ENCODE measurements around the gene NSD1.
A peak's percentile ranks its signal among the peaks of the same experiment; 100 is the strongest.

NSD1 gene, protein sequence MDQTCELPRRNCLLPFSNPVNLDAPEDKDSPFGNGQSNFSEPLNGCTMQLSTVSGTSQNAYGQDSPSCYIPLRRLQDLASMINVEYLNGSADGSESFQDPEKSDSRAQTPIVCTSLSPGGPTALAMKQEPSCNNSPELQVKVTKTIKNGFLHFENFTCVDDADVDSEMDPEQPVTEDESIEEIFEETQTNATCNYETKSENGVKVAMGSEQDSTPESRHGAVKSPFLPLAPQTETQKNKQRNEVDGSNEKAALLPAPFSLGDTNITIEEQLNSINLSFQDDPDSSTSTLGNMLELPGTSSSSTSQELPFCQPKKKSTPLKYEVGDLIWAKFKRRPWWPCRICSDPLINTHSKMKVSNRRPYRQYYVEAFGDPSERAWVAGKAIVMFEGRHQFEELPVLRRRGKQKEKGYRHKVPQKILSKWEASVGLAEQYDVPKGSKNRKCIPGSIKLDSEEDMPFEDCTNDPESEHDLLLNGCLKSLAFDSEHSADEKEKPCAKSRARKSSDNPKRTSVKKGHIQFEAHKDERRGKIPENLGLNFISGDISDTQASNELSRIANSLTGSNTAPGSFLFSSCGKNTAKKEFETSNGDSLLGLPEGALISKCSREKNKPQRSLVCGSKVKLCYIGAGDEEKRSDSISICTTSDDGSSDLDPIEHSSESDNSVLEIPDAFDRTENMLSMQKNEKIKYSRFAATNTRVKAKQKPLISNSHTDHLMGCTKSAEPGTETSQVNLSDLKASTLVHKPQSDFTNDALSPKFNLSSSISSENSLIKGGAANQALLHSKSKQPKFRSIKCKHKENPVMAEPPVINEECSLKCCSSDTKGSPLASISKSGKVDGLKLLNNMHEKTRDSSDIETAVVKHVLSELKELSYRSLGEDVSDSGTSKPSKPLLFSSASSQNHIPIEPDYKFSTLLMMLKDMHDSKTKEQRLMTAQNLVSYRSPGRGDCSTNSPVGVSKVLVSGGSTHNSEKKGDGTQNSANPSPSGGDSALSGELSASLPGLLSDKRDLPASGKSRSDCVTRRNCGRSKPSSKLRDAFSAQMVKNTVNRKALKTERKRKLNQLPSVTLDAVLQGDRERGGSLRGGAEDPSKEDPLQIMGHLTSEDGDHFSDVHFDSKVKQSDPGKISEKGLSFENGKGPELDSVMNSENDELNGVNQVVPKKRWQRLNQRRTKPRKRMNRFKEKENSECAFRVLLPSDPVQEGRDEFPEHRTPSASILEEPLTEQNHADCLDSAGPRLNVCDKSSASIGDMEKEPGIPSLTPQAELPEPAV (N-terminal part only)

GRCh38 chr5:177133096-177133852, at the start of gene NSD1:
Gene NSD1, plus strand, starts transcription at chr5:177133773. Its CDS starts 1,331 bp downstream, at chr5:177135104.
- DNase-seq = peak; percentile 71

DNA sequence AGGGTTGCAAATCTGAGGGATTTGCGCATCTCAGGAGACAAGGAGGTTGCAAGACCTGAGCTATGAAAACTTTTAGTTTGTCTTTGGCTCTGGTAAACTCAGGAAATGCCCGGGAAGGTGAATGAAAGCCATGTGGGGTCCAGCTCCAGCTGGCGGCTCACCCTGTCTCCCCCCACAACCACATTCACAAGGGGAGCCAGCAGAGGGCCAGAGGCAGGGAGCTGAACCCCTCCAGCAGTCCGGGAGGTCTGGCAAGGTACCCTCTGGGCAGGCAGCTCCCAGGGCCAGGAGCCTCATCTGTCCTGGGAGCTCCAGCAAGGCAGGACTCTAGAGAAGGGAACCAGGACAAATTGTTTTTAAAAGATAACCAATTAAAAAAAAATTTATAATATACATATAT, 49.4 kb upstream of the NSD1 start:
- DNase-seq = no peak

DNA sequence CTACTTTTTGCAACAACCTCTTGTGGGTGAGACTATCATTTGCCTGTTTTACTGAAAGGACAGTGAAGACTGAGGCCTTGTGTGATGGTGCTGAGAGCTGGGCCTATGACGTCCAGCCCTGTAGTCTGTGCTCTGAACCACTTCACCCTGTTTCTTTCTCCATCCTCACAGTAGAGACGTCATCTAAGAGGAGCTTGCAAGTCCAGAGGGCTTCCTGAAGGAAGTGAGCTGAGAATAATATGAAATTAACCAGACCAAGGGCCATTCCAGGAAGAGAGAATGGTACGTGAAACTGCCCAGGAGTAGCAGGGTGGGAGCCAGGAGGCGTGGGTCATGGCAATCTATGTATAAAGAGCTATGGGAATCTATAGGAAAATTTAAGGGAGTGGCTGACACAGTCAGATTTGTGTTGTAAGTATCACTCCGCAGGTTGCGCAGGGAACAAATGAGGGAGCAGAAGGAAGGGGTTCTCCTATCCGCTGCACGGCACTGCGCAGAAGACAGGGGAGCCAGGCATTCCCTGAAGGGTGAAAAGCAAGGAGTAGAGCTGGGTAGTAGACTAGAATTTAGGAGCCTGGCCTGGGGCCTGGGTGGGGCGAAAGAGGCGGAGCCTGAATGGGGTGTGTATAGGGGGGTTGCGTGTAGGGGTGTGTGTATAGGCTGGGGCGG, 47.5 kb upstream of the NSD1 start:
- DNase-seq = no peak

DNA sequence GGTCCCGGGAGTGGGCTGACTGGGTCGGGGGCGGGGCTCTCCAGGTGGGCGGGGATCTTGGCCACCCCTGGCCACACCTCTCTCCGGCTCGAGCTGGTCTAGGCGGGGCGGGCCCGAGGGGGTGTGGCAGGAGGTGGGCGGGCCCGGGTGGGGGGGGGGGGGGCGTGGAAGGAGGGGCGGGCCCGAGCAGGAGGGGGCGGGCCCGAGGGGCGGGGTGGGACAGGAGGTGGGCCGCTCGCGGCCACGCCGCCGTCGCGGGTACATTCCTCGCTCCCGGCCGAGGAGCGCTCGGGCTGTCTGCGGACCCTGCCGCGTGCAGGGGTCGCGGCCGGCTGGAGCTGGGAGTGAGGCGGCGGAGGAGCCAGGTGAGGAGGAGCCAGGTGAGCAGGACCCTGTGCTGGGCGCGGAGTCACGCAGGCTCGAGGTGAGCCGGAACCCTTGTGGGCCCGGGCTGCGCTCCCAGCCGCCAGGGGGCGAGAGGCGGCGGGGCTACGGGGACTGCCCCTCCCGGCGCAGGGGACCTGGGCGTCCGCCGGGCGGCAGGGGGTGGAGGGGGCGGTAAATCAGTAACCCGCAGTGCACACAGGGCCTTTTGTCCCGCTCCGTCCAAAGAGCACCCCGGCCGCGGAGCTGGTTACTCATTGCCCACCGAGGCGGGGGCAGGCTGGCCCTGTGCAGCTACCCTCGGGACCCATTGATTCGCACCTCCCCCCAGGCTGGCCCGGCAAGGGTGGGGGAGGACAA, 46.7 kb upstream of the NSD1 start, which contains the start of gene FGFR4:
Gene FGFR4 (plus strand): TSS at position 262 of the 744 bp plus-strand sequence. CDS start 2,688 bp downstream, outside the sequence.
- DNase-seq = peak; percentile 16

DNA sequence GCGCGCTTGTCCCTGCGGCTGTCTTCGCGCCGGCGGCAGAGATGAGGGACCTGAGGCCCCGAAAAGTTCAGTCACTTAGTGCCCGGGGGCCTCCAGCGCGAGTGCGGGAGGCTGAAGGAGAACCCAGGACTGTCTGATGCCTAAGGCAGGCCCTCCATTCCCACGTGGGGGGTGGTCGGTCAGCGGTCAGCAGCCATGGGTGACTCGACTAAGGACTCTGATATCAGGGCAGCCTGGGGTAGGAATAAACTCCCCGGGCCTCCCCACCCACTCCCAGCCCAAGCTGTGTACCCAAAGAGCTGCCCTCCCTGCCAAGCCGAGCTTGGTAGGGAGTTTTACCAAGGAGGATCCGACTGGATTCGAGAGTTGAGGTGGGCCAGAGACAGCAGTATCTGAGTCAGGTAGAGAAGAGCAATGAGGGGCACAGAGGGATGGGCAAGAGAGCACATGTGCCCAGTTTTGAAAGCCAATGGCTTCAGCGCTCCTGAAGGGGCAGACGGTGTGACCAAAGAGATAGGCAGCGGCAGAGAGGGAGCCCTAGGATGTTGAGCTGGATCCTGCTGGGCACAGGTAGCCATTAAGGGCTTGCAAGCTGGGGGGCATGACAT, 46.1 kb upstream of the NSD1 start:
- DNase-seq = no peak

- no peak for DNase-seq
Observed at GRCh38 chr5:177089127-177089526, 44.4 kb upstream of the NSD1 start.

DNA sequence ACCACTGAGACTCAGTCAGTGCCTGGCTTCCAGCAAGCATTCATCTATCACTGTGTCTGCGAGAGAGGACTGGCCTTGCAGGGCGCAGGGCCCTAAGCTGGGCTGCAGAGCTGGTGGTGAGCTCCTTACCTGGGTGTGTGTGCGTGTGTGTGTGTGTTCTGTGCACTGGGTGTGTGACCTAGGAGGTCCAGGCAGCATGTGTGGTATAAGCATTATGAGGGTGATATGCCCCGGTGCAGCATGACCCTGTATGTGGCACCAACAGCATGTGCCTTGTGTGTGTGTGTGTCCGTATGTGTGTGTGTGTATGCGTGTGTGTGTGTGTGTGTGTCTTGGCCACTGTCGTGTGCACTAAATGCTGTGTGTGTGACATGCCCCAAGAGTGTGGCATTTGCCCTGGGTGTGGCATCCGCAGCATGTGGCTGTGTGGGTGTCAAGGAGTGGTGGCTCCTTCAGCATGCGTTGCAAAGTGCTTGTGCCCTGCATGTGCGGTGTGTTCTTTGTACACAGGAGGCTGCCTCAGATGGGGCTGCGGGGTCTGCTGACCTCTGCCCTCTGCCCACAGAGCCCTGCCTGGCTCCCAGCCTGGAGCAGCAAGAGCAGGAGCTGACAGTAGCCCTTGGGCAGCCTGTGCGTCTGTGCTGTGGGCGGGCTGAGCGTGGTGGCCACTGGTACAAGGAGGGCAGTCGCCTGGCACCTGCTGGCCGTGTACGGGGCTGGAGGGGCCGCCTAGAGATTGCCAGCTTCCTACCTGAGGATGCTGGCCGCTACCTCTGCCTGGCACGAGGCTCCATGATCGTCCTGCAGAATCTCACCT, 43.5 kb upstream of the NSD1 start:
- DNase-seq = no peak

DNA sequence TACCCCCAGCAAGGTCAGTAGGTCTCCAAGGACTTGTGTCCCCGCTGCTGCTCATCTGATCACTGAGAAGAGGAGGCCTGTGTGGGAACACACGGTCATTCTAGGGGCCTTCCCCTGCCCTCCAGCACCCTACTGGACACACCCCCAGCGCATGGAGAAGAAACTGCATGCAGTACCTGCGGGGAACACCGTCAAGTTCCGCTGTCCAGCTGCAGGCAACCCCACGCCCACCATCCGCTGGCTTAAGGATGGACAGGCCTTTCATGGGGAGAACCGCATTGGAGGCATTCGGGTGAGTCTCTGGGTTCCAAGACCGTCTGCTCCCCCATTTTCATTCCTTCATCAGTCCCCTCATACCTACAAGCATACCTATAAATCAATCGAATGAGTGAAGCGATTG, 42.8 kb upstream of the NSD1 start:
- DNase-seq = no peak

DNA sequence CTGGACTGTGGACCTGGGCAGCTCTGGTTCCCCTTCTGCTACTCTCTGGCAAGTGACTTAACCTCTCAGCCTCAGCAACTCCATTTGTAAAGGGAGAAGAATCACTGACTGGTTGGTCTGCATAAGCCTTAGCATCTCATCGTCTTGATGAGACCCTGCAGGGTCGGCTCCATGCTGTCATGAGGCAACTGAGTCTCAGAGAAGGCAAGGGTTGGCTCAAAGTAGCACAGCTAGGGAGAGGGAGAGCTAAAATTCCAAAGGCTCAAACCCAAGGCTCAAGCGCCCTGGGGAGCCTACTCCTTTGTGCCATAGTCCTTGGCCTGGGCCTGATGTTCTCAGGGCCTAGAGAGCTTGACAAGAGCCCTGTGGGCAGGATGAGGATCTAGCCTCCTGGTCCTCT, 42.3 kb upstream of the NSD1 start:
- no peak for DNase-seq

DNA sequence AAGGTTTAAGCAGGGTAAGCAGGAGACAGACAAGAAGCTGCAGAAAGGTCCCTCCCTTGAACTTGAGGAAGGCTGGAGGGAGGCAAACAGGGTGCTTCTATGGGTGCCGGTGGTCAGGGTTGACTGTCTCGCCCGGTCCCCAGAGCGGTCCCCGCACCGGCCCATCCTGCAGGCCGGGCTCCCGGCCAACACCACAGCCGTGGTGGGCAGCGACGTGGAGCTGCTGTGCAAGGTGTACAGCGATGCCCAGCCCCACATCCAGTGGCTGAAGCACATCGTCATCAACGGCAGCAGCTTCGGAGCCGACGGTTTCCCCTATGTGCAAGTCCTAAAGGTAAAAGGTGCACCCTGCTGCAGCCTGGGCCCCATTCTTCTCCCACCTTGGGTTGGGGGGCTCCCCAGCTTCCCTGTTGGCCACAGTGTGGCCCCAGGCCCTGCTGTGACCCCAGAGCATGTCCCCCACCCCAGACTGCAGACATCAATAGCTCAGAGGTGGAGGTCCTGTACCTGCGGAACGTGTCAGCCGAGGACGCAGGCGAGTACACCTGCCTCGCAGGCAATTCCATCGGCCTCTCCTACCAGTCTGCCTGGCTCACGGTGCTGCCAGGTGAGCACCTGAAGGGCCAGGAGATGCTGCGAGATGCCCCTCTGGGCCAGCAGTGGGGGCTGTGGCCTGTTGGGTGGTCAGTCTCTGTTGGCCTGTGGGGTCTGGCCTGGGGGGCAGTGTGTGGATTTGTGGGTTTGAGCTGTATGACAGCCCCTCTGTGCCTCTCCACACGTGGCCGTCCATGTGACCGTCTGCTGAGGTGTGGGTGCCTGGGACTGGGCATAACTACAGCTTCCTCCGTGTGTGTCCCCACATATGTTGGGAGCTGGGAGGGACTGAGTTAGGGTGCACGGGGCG, 41.1 kb upstream of the NSD1 start:
- no peak for DNase-seq

- no peak for DNase-seq
Observed at GRCh38 chr5:177093082-177093712, 40.4 kb upstream of the NSD1 start.

DNA sequence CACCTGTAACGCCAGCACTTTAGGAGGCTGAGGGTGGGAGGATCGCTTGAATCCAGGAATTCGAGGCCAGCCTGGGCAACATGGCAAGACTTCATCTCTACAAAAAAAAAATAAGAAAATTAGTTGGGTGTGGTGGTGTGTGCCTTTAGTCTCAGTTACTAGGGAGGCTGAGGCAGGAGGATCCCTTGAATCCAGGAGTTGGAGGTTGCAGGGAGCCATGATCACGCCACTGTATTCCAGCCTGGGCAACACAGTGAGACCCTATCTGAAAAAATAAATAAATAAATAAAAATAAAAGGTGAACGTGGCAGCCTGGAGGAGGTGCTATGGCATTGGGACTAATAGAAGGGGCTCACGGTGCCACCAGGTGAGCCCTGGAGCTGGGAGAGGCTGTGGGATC, 39.8 kb upstream of the NSD1 start:
- DNase-seq = no peak

DNA sequence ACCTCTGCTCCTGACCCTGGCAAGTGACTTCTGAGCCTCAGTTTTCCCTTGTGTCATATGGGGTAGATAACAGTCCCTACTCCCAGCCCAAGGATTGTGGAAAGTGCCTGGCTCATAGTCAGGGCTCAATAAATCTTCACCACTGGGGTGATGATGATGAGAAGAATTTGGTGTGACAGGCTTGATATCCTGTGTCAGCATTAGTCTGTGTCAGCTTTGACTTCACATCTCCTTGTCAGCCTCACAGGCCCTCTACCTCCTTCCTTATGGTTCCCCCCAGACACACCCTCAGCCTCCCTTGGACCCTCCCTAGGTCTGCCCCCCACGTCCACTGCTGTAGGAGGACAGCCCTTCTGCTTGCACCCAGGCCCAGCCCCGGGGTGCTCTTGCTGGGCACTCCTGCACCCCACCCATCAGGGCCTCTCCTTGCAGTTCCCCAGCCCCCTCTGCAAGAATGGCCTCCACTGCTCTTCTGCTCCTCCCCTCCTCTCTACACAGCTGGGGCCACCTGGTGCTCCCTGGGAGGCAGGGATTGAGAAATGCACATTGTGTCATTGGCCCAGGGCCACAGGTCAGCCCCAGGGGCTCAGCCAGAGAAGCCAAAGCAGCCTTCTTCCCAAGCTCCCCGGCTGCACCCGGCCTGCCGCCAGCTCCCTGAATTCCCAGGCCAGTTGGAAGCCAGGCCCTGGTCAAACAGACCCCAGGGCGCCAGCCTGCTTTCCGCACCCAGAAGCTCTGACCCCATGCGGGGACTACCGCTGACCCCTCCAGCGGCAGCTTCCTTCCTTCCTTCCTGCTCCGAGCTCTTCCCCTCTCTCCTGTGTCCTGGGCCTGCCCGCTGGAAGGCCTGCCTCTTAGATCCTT, 39.1 kb upstream of the NSD1 start:
- DNase-seq = no peak

GRCh38 chr5:177095088-177095669, 38.4 kb upstream of the NSD1 start:
- DNase-seq = no peak

- no peak for DNase-seq
Observed at GRCh38 chr5:177096162-177097015, 37.2 kb upstream of the NSD1 start.

Data from MV-4-11 (cell line).